Right lobe of liver (tissue), 6 donors: ENCODE measurements around the gene TOMM40L. TPM values are rescaled to one million over a fixed set of nuclear protein-coding genes. Genes with fewer than 3 reads are reported as not detected.
"Not testable (repeated sequence)": the region's sequence is repeated elsewhere in the genome, so short reads cannot be mapped to it uniquely, and the experiment has no call there.

Experiments used
- ATAC-seq, 4 donors: fragments of 200-7000 bp; cut with Tn5 transposase; one replicate each; pipeline ENCODE4 v1.9.1; 2020; ENCODE audit warnings: mild to moderate bottlenecking in 4 of 4, moderate library complexity in 4 of 4
- DNase-seq, 3 donors: peaks; one replicate each; pipeline ENCODE4 v3.0.0-alpha.2; 2020
- H3K27ac ChIP-seq, 3 donors: fragments of 200-600 bp; one replicate each; pipeline ENCODE4 v1.8.0; 2022
- H3K27me3 ChIP-seq, 2 donors: fragments of 200-600 bp; one replicate each; pipeline ENCODE4 v1.8.0; 2022
- H3K36me3 ChIP-seq, 4 donors: fragments of 200-600 bp; sonication (generic) in 1 of 4; one replicate each; pipeline versions ENCODE4 v1.5.1 to v1.8.0; 2017 to 2022; ENCODE audit warnings: control low read depth in 1 of 4
- H3K4me1 ChIP-seq, 4 donors: fragments of 200-600 bp; sonication (generic) in 1 of 4; one replicate each; pipeline versions ENCODE4 v1.5.1 to v1.8.0; 2017 to 2022; ENCODE audit warnings: control low read depth in 1 of 4
- H3K4me3 ChIP-seq, 3 donors: fragments of 200-600 bp; one replicate each; pipeline ENCODE4 v1.8.0; 2022
- H3K9me3 ChIP-seq, 4 donors: fragments of 200-600 bp; sonication (generic) in 1 of 4; one replicate each; pipeline versions ENCODE4 v1.5.1 to v1.8.0; 2017 to 2022; ENCODE audit warnings: control low read depth in 1 of 4
- CTCF ChIP-seq, 4 donors: fragments of 200-600 bp in 3 of 4; fragments of 450-650 bp in 1 of 4; IDR thresholded peaks; one replicate each; pipeline versions ENCODE4 v1.5.1 to v1.8.0; 2016 to 2022; ENCODE audit warnings: antibody characterized with exemption in 4 of 4, mild to moderate bottlenecking in 2 of 4
- POLR2A ChIP-seq: fragments of 450-650 bp; IDR thresholded peaks from one replicate; pipeline ENCODE4 v1.6.1; 2017; ENCODE audit warnings: antibody characterized with exemption, mild to moderate bottlenecking
- WGBS: methylation state at CpG from one replicate; pipeline ENCODE4 v1.1.6; 2018; ENCODE audit warnings: low coverage, low lambda C conversion rate; ENCODE audit not compliant: insufficient coverage; ENCODE audit errors: missing lambda C conversion rate; 5-methylcytosine and 5-hydroxymethylcytosine counted together
- intact Hi-C, 2 donors: fragments of 100-400 bp; cut with DNase I; formaldehyde crosslinking; loops; one replicate each; pipeline versions ENCODE4 v1.11.2 to v1.14.1; 2022
- total RNA-seq, 6 experiments: library from RNA; depleted of rRNA in 2 of 6; stranded (reverse); fragments of >200 nt in 2 of 6; fragmentation: NEBNext Ultra II Directional in 3 of 6; extraction: Animal tissue kit (Norgen Biotek cat#: 25700) in 3 of 6; gene quantifications; one replicate each; pipeline versions ENCODE4 v1.1.0 to v1.2.4, GENCODE V29; 2016 to 2023
- donor health status: DM: no; HTN: yes; CAD: no.
- donor health status: DM: no; HTN: no; CAD: no.
- donor health status: DM: no; HTN: no; CAD: no.
- donor health status: DM: no; HTN: yes; CAD: no.
- donor health status: DM: no; HTN: yes; CAD: no.

TOMM40L gene
- total RNA-seq, 6 experiments from 2014 or later, result 4.3 to 18.5 (median 8.1) TPM

GRCh38 chr1:161238039-161238473 is 12.2 kb downstream of the TOMM40L start, which contains the start of gene NR1I3:
Gene NR1I3, minus strand, starts transcription at chr1:161238203. Its CDS starts 1,638 bp downstream, at chr1:161236565.
- DNase-seq (peak; percentile 81 to 96 (median 94)), ATAC-seq (peak; percentile 90 to 99 (median 96))
- peak within 1 kb of the TSS; percentile 38 to 73 (median 72) for H3K4me3 ChIP-seq
- TF ChIP-seq POLR2A (peak; percentile 79), CTCF (IDR thresholded peaks at IDR 0.05) (no peak)
- no peaks in the 10 kb centered on the region for H3K27me3 ChIP-seq
- peaks cover 0 to 25% (median 6%) of the 10 kb centered on the region in 4 donors for H3K36me3 ChIP-seq
- H3K4me1 ChIP-seq, result peaks cover 0 to 7% (median 0%) of the 10 kb centered on the region in 4 donors
- H3K9me3 ChIP-seq, result no peaks in the 10 kb centered on the region
- intact Hi-C loops, result loop anchor here (10.0 kb wide), 2 partner anchors 47 to 57 kb away; no protein-coding TSS in a partner anchor
- peak within 1 kb of the TSS; percentile 73 to 98 (median 90) for H3K27ac ChIP-seq
- 20% methylated on average over 4 of the region's 4 CpGs for WGBS

- peaks cover 0 to 19% (median 2%) of the 10 kb centered on the region in 4 donors for H3K4me1 ChIP-seq
- no peak overlapping the region for H3K4me3 ChIP-seq
- intact Hi-C loops, result no loop called here
- TF ChIP-seq POLR2A (no peak), CTCF (IDR thresholded peaks at IDR 0.05) (no peak)
- no peaks in the 10 kb centered on the region for H3K36me3 ChIP-seq
- DNase-seq (no peak), ATAC-seq (no peak)
- H3K27me3 ChIP-seq, result no peaks in the 10 kb centered on the region
- 83% methylated on average over 3 of the region's 3 CpGs for WGBS
- no peaks in the 10 kb centered on the region for H3K9me3 ChIP-seq
- no peak overlapping the region for H3K27ac ChIP-seq
Observed at GRCh38 chr1:161241682-161242081, 15.8 kb downstream of the TOMM40L start.

GRCh38 chr1:161242313-161242712 is 16.5 kb downstream of the TOMM40L start:
- no peak for DNase-seq
- ATAC-seq, result no peak
- 63% methylated on average over 2 of the region's 2 CpGs for WGBS
- Histone ChIP-seq H3K4me1 (peaks cover 0 to 19% (median 2%) of the 10 kb centered on the region in 4 donors), H3K36me3 (no peaks in the 10 kb centered on the region), H3K27me3 (no peaks in the 10 kb centered on the region), H3K9me3 (no peaks in the 10 kb centered on the region), H3K4me3 (no peak overlapping the region), H3K27ac (no peak overlapping the region)
- TF ChIP-seq CTCF (IDR thresholded peaks at IDR 0.05) (no peak), POLR2A (no peak)
- intact Hi-C loops, result no loop called here

- Histone ChIP-seq H3K9me3 (no peaks in the 10 kb centered on the region), H3K36me3 (no peaks in the 10 kb centered on the region), H3K27ac (peak overlapping the region; percentile 44 to 76 (median 73)), H3K27me3 (no peaks in the 10 kb centered on the region), H3K4me3 (no peak overlapping the region), H3K4me1 (peaks cover 0 to 12% (median 2%) of the 10 kb centered on the region in 4 donors)
- 29% methylated on average over 4 of the region's 4 CpGs for WGBS
- DNase-seq, result peak in 1 of 3 donors; percentile 78
- intact Hi-C loops, result no loop called here
- peak; percentile 98 to 99 (median 98) for ATAC-seq
- TF ChIP-seq POLR2A (no peak), CTCF (IDR thresholded peaks at IDR 0.05) (no peak)
Observed at GRCh38 chr1:161244888-161245287, 19.0 kb downstream of the TOMM40L start.

- DNase-seq, intact Hi-C loops, H3K27me3 ChIP-seq, H3K27ac ChIP-seq, H3K4me3 ChIP-seq, H3K4me1 ChIP-seq, H3K36me3 ChIP-seq, ATAC-seq, H3K9me3 ChIP-seq: not testable (repeated sequence)
- 78% methylated on average over 2 of the region's 5 CpGs for WGBS
Observed at GRCh38 chr1:161250100-161250499, 24.2 kb downstream of the TOMM40L start.
